Chondrocyte (in vitro differentiated cells): ENCODE measurements around the gene PSD4. TPM values are rescaled to one million over a fixed set of nuclear protein-coding genes. Genes with fewer than 3 reads are reported as not detected.

ENCODE experiments used
- DNase-seq: peaks from one replicate; pipeline ENCODE4 v3.0.0; 2021; ENCODE audit warnings: mixed read lengths, low spot score
- H3K27ac Mint-ChIP-seq: one replicate; pipeline ENCODE4 v1.8.0; 2021; ENCODE audit warnings: mild to moderate bottlenecking, moderate library complexity, mixed read lengths; ENCODE audit not compliant: unreplicated experiment
- H3K27me3 Mint-ChIP-seq: 2 replicates; pipeline ENCODE4 v1.8.0; 2021; ENCODE audit warnings: low read depth, mixed read lengths
- H3K36me3 Mint-ChIP-seq: 2 replicates; pipeline ENCODE4 v1.8.0; 2021; ENCODE audit warnings: low read depth, mixed read lengths
- H3K4me1 Mint-ChIP-seq: 2 replicates; pipeline ENCODE4 v1.8.0; 2021; ENCODE audit warnings: low read depth, mild to moderate bottlenecking, mixed read lengths
- H3K4me3 Mint-ChIP-seq: one replicate; pipeline ENCODE4 v1.8.0; 2021; ENCODE audit warnings: mild to moderate bottlenecking, moderate library complexity, mixed read lengths; ENCODE audit not compliant: unreplicated experiment
- H3K9me3 Mint-ChIP-seq: 2 replicates; pipeline ENCODE4 v1.8.0; 2021; ENCODE audit warnings: low read depth, mixed read lengths
- CTCF ChIP-seq: fragments of 200-600 bp; sonication (generic); IDR thresholded peaks from 2 replicates; pipeline ENCODE4 v1.5.0; 2021; ENCODE audit warnings: antibody characterized with exemption, mild to moderate bottlenecking, moderate library complexity
- total RNA-seq: library from RNA; stranded (reverse); gene quantifications from 3 replicates; pipeline ENCODE4 v1.2.1, GENCODE V29; 2021

Gene PSD4
- total RNA-seq, 1 donor from 2014 or later = 5.5 TPM

DNA sequence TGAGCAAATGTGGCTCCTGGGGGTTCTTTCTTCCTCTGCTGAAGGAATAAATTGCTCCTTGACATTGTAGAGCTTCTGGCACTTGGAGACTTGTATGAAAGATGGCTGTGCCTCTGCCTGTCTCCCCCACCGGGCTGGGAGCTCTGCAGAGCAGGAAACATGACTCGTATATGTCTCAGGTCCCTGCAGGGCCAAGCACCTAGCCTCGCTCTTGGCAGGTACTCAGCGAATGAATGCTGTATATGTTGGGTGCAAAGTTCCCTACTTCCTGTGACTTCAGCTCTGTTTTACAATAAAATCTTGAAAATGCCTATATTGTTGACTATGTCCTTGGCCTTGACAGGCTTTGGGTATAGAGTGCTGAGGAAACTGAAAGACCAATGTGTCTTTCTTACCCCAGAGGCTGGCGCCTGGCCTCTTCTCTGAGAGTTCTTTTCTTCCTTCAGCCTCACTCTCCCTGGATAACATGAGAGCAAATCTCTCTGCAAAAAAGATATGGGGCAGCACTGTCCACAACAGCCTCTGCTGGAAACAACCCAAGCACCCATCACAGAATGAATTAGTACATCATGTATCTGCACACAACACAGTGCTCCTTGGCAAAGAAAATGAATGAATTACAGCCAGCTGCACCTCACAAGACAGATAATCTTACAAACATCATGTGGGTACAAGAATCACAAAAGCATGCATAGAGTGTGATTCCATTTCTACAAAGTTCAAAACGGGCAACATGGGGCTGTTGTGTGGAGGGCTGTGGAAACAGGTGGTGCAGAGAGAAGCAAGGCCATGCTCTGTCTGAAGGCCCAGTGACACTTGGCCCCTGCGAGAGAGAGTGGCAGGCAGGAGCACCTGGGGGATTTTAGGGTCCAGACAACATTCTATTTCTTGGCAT lies 39.8 kb upstream of the PSD4 start:
- no peak for TF ChIP-seq CTCF
- peaks cover 11% of the 10 kb centered on the region for H3K27me3 Mint-ChIP-seq
- H3K27ac Mint-ChIP-seq = no peak overlapping the region
- no peak for DNase-seq
- peaks cover 4% of the 10 kb centered on the region for H3K4me1 Mint-ChIP-seq
- H3K9me3 Mint-ChIP-seq = no peaks in the 10 kb centered on the region
- H3K36me3 Mint-ChIP-seq = no peaks in the 10 kb centered on the region
- H3K4me3 Mint-ChIP-seq = no peak overlapping the region

GRCh38 chr2:113134717-113135116 lies 39.1 kb upstream of the PSD4 start:
- H3K27ac Mint-ChIP-seq = no peak overlapping the region
- H3K4me1 Mint-ChIP-seq = peaks cover 4% of the 10 kb centered on the region
- no peak for TF ChIP-seq CTCF
- no peaks in the 10 kb centered on the region for H3K9me3 Mint-ChIP-seq
- H3K27me3 Mint-ChIP-seq = peaks cover 11% of the 10 kb centered on the region
- no peak for DNase-seq
- H3K4me3 Mint-ChIP-seq = no peak overlapping the region
- H3K36me3 Mint-ChIP-seq = no peaks in the 10 kb centered on the region

DNA sequence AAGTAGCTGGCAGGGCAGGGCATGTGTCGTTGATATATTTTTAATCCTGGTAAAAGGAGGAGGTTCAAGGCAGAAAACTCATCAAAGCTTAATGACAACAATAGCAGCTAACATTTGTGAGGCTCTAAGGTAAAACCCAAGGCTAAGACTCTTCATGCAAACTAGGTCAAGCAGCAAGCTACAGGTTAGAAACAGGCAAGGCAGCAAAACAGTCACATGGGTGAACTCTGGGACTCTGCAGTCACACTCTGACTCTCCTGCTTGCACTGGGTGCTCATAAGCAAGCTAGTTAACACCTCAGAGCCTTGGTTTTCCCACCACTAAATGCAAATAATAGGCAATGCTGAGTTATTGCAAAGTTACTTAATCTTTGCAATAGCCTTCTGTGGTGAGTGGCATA lies 38.5 kb upstream of the PSD4 start:
- no peak for TF ChIP-seq CTCF
- no peak overlapping the region for H3K4me3 Mint-ChIP-seq
- no peak for DNase-seq
- no peaks in the 10 kb centered on the region for H3K36me3 Mint-ChIP-seq
- H3K27ac Mint-ChIP-seq = no peak overlapping the region
- H3K9me3 Mint-ChIP-seq = no peaks in the 10 kb centered on the region
- peaks cover 11% of the 10 kb centered on the region for H3K27me3 Mint-ChIP-seq
- peaks cover 4% of the 10 kb centered on the region for H3K4me1 Mint-ChIP-seq

- H3K4me3 Mint-ChIP-seq = no peak overlapping the region
- H3K27ac Mint-ChIP-seq = no peak overlapping the region
- no peaks in the 10 kb centered on the region for H3K36me3 Mint-ChIP-seq
- peaks cover 4% of the 10 kb centered on the region for H3K4me1 Mint-ChIP-seq
- peaks cover 11% of the 10 kb centered on the region for H3K27me3 Mint-ChIP-seq
- DNase-seq = no peak
- H3K9me3 Mint-ChIP-seq = no peaks in the 10 kb centered on the region
- TF ChIP-seq CTCF = peak; percentile 86
Observed at GRCh38 chr2:113136828-113137775, 36.7 kb upstream of the PSD4 start.

DNA sequence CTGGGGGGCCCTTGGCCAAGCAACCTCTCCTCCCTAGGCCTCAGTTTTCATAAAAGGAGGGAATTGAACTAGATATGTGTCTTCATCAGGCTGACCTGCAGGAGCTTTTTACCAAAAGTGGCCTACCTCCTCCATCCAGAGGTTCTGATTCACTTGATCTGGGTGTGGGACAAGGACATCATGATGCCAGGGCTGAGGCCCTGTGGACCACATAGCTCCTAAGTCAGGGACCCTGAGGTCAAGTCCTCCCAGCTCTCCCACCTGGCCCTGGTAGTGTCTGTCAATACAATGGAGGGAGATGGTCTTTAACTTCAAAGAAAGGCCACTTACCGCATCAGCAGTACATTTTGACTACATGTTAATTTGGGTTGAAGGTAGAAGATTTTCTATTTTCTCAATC lies 35.9 kb upstream of the PSD4 start:
- no peaks in the 10 kb centered on the region for H3K36me3 Mint-ChIP-seq
- H3K9me3 Mint-ChIP-seq = no peaks in the 10 kb centered on the region
- no peak overlapping the region for H3K4me3 Mint-ChIP-seq
- peaks cover 4% of the 10 kb centered on the region for H3K4me1 Mint-ChIP-seq
- H3K27ac Mint-ChIP-seq = no peak overlapping the region
- H3K27me3 Mint-ChIP-seq = peaks cover 12% of the 10 kb centered on the region
- no peak for TF ChIP-seq CTCF
- no peak for DNase-seq
